ENCODE measurements around the gene PLAAT5. TPM values are rescaled to one million over a fixed set of nuclear protein-coding genes. Genes with fewer than 3 reads are reported as not detected.

Gene PLAAT5
- total and polyA plus RNA-seq, 2 of the 8 experiments (the other 6 are each of a cell fraction or from before 2014, with no cell fraction given): 16.0 to 18.7 TPM

DNA sequence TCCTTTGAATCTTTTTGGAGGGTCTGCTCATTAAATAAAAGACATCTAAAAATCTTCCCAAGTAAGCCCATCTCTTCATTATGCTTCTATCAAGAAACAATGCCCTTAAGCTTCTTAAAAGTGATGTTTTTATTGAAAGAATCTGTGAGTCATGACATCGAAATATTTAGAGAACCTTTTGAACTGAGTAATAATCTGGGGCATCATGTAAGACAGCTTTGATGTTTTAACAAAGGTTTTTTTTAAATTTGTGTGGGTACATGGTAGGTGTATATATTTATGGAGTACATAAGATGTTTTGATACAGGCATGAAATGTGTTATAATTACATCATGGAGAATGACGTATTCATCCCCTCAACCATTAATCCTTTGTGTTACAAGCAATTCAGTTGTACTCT lies 46.8 kb downstream of the PLAAT5 start (continued):
- TF ChIP-seq, protein P1, sequence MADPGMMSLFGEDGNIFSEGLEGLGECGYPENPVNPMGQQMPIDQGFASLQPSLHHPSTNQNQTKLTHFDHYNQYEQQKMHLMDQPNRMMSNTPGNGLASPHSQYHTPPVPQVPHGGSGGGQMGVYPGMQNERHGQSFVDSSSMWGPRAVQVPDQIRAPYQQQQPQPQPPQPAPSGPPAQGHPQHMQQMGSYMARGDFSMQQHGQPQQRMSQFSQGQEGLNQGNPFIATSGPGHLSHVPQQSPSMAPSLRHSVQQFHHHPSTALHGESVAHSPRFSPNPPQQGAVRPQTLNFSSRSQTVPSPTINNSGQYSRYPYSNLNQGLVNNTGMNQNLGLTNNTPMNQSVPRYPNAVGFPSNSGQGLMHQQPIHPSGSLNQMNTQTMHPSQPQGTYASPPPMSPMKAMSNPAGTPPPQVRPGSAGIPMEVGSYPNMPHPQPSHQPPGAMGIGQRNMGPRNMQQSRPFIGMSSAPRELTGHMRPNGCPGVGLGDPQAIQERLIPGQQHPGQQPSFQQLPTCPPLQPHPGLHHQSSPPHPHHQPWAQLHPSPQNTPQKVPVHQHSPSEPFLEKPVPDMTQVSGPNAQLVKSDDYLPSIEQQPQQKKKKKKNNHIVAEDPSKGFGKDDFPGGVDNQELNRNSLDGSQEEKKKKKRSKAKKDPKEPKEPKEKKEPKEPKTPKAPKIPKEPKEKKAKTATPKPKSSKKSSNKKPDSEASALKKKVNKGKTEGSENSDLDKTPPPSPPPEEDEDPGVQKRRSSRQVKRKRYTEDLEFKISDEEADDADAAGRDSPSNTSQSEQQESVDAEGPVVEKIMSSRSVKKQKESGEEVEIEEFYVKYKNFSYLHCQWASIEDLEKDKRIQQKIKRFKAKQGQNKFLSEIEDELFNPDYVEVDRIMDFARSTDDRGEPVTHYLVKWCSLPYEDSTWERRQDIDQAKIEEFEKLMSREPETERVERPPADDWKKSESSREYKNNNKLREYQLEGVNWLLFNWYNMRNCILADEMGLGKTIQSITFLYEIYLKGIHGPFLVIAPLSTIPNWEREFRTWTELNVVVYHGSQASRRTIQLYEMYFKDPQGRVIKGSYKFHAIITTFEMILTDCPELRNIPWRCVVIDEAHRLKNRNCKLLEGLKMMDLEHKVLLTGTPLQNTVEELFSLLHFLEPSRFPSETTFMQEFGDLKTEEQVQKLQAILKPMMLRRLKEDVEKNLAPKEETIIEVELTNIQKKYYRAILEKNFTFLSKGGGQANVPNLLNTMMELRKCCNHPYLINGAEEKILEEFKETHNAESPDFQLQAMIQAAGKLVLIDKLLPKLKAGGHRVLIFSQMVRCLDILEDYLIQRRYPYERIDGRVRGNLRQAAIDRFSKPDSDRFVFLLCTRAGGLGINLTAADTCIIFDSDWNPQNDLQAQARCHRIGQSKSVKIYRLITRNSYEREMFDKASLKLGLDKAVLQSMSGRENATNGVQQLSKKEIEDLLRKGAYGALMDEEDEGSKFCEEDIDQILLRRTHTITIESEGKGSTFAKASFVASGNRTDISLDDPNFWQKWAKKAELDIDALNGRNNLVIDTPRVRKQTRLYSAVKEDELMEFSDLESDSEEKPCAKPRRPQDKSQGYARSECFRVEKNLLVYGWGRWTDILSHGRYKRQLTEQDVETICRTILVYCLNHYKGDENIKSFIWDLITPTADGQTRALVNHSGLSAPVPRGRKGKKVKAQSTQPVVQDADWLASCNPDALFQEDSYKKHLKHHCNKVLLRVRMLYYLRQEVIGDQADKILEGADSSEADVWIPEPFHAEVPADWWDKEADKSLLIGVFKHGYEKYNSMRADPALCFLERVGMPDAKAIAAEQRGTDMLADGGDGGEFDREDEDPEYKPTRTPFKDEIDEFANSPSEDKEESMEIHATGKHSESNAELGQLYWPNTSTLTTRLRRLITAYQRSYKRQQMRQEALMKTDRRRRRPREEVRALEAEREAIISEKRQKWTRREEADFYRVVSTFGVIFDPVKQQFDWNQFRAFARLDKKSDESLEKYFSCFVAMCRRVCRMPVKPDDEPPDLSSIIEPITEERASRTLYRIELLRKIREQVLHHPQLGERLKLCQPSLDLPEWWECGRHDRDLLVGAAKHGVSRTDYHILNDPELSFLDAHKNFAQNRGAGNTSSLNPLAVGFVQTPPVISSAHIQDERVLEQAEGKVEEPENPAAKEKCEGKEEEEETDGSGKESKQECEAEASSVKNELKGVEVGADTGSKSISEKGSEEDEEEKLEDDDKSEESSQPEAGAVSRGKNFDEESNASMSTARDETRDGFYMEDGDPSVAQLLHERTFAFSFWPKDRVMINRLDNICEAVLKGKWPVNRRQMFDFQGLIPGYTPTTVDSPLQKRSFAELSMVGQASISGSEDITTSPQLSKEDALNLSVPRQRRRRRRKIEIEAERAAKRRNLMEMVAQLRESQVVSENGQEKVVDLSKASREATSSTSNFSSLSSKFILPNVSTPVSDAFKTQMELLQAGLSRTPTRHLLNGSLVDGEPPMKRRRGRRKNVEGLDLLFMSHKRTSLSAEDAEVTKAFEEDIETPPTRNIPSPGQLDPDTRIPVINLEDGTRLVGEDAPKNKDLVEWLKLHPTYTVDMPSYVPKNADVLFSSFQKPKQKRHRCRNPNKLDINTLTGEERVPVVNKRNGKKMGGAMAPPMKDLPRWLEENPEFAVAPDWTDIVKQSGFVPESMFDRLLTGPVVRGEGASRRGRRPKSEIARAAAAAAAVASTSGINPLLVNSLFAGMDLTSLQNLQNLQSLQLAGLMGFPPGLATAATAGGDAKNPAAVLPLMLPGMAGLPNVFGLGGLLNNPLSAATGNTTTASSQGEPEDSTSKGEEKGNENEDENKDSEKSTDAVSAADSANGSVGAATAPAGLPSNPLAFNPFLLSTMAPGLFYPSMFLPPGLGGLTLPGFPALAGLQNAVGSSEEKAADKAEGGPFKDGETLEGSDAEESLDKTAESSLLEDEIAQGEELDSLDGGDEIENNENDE (IDR thresholded peaks at IDR 0.05; ENCODE audit: insufficient replicate concordance, low read length): no peak
- no peak for TF ChIP-seq KDM4A (IDR thresholded peaks at IDR 0.05; ENCODE audit: low read depth, low read length, severe bottlenecking)
- no peak for TF ChIP-seq RXRA (IDR thresholded peaks at IDR 0.05; ENCODE audit: insufficient read depth, low read depth, low read length)
- TF ChIP-seq, protein P2, sequence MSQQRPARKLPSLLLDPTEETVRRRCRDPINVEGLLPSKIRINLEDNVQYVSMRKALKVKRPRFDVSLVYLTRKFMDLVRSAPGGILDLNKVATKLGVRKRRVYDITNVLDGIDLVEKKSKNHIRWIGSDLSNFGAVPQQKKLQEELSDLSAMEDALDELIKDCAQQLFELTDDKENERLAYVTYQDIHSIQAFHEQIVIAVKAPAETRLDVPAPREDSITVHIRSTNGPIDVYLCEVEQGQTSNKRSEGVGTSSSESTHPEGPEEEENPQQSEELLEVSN (IDR thresholded peaks at IDR 0.05): no peak
- TF ChIP-seq NANOG (IDR thresholded peaks at IDR 0.05; ENCODE audit: insufficient read depth, low read depth, low read length, poor library complexity, severe bottlenecking): no peak
- TF ChIP-seq SIN3A (conservative IDR thresholded peaks at IDR 0.05 in 1 of 2, IDR thresholded peaks at IDR 0.05 in 1 of 2; ENCODE audit: low read depth in 1 of 2, low read length in 2 of 2): no peak
- no peak for TF ChIP-seq GTF2F1 (IDR thresholded peaks at IDR 0.05; ENCODE audit: borderline replicate concordance, low read depth, low read length)
- no peak for TF ChIP-seq GABPA (IDR thresholded peaks at IDR 0.05; ENCODE audit: borderline replicate concordance, insufficient read depth, low read length)
- TF ChIP-seq CHD2 (IDR thresholded peaks at IDR 0.05; ENCODE audit: low read length): no peak
